Measurements from ENCODE around the gene COL4A2. TPM values are rescaled to one million over a fixed set of nuclear protein-coding genes. Genes with fewer than 3 reads are reported as not detected.

The COL4A2 gene
- total RNA-seq, 1 donor from 2014 or later = 1,736 TPM

GRCh38 chr13:110464556-110465333 lies 157.7 kb downstream of the COL4A2 start:
- no peak for DNase-seq (ENCODE audit: low read depth)
- TF ChIP-seq, protein P1, sequence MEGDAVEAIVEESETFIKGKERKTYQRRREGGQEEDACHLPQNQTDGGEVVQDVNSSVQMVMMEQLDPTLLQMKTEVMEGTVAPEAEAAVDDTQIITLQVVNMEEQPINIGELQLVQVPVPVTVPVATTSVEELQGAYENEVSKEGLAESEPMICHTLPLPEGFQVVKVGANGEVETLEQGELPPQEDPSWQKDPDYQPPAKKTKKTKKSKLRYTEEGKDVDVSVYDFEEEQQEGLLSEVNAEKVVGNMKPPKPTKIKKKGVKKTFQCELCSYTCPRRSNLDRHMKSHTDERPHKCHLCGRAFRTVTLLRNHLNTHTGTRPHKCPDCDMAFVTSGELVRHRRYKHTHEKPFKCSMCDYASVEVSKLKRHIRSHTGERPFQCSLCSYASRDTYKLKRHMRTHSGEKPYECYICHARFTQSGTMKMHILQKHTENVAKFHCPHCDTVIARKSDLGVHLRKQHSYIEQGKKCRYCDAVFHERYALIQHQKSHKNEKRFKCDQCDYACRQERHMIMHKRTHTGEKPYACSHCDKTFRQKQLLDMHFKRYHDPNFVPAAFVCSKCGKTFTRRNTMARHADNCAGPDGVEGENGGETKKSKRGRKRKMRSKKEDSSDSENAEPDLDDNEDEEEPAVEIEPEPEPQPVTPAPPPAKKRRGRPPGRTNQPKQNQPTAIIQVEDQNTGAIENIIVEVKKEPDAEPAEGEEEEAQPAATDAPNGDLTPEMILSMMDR (IDR thresholded peaks at IDR 0.05; ENCODE audit: insufficient read depth, low read length, poor library complexity, severe bottlenecking) = no peak
- no peaks in the 10 kb centered on the region for H3K27me3 ChIP-seq (ENCODE audit: control insufficient read depth, insufficient read depth, low read length)
- H3K4me3 ChIP-seq (ENCODE audit: low read depth, low read length) = no peak overlapping the region
- H3K36me3 ChIP-seq (ENCODE audit: control insufficient read depth, insufficient read depth, low read length) = peaks cover 5% of the 10 kb centered on the region

GRCh38 chr13:110465696-110466095 lies 158.6 kb downstream of the COL4A2 start:
- Histone ChIP-seq H3K27me3 (ENCODE audit: control insufficient read depth, insufficient read depth, low read length) (no peaks in the 10 kb centered on the region), H3K36me3 (ENCODE audit: control insufficient read depth, insufficient read depth, low read length) (peaks cover 5% of the 10 kb centered on the region), H3K4me3 (ENCODE audit: low read depth, low read length) (no peak overlapping the region)
- no peak for DNase-seq (ENCODE audit: low read depth)
- TF ChIP-seq, protein P1 (IDR thresholded peaks at IDR 0.05; ENCODE audit: insufficient read depth, low read length, poor library complexity, severe bottlenecking) = no peak

DNA sequence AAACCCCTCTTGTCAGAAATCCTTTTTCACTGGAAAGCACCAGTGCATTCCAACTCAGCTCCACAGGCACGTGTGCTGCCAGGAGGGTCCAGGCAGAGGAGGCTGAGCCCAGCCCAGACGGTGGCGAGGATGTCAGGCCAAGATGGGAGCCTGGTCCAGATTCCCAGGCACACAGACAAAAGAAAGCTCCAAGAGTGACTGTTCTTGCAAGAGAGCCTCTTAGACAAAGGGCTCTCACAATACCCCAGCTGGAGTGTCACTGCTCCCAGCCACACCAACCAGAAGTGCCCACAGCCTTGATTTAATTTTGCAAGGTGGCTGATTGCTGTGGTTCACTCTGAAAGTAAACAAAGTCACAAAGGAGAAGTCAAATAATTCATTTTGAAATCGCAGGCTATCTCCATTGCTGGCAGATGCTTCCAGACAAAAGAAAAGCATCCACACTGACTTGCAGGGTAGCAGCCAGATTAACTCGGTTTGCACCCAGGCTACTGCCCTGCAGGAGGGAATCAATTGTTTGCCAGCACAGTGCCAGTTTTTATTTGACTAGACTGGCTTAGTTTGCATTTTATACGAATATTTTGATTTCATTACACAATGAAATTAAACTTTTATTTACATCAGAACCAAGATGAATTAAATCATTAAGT lies 159.3 kb downstream of the COL4A2 start:
- no peak for DNase-seq (ENCODE audit: low read depth)
- Histone ChIP-seq H3K27me3 (ENCODE audit: control insufficient read depth, insufficient read depth, low read length) (no peaks in the 10 kb centered on the region), H3K4me3 (ENCODE audit: low read depth, low read length) (no peak overlapping the region), H3K36me3 (ENCODE audit: control insufficient read depth, insufficient read depth, low read length) (peaks cover 5% of the 10 kb centered on the region)
- TF ChIP-seq, protein P1 (IDR thresholded peaks at IDR 0.05; ENCODE audit: insufficient read depth, low read length, poor library complexity, severe bottlenecking) = no peak

- DNase-seq (ENCODE audit: low read depth) = no peak
- Histone ChIP-seq H3K36me3 (ENCODE audit: control insufficient read depth, insufficient read depth, low read length) (peaks cover 5% of the 10 kb centered on the region), H3K4me3 (ENCODE audit: low read depth, low read length) (no peak overlapping the region), H3K27me3 (ENCODE audit: control insufficient read depth, insufficient read depth, low read length) (no peaks in the 10 kb centered on the region)
- TF ChIP-seq, protein P1 (IDR thresholded peaks at IDR 0.05; ENCODE audit: insufficient read depth, low read length, poor library complexity, severe bottlenecking) = no peak
Measured at GRCh38 chr13:110467516-110468110, 160.5 kb downstream of the COL4A2 start.

DNA sequence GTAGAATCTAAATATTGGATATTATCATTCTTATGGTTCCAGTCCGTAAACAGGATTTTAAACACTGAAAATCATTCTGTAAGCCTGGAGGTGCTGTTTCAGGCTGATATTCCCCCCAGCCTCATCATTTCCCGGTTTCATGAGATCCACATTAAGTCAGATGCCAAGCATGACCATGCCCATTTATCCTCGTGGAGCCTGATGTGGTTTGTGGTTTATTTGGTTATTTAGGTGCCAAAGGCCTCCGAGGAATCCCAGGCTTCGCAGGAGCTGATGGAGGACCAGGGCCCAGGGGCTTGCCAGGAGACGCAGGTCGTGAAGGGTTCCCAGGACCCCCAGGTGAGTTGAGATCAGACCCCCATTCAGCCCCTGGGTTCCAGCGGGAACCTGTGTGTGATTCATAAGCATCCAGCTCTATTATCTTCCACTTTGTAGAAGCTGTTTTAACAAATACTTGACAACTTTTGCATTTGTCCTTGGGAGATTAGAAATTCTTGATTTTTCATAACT lies 162.0 kb downstream of the COL4A2 start:
- TF ChIP-seq, protein P1 (IDR thresholded peaks at IDR 0.05; ENCODE audit: insufficient read depth, low read length, poor library complexity, severe bottlenecking) = no peak
- no peaks in the 10 kb centered on the region for H3K27me3 ChIP-seq (ENCODE audit: control insufficient read depth, insufficient read depth, low read length)
- DNase-seq (ENCODE audit: low read depth) = no peak
- no peak overlapping the region for H3K4me3 ChIP-seq (ENCODE audit: low read depth, low read length)
- peaks cover 5% of the 10 kb centered on the region for H3K36me3 ChIP-seq (ENCODE audit: control insufficient read depth, insufficient read depth, low read length)
